GM21825 (cell line): Measurements from ENCODE around the gene EFCAB5.

Source experiments
- ATAC-seq: cut with Tn5 transposase; IDR thresholded peaks from one replicate; pipeline ENCODE4 v1.9.1; 2021; ENCODE audit warnings: mild to moderate bottlenecking, moderate library complexity; ENCODE audit not compliant: unreplicated experiment

Gene EFCAB5

DNA sequence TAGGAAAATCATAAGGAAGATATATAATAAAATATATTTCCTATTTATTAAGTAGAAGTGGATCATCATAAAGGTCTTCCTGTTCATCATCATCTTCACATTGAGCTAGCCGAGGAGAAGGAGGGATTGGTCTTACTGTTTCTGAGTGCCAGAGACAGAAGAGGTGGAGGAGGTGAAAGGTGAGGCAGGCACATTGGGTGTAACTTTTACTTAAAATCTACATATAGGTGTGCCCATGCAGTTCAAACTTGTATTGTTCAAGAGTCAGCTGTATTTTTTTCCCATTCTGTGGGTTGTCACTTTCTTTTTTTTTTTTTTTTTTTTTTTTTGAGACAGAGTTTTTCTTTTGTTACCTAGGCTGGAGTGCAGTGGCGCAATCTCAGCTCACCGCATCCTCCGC, 210.0 kb downstream of the EFCAB5 start:
- ATAC-seq, result no peak

- ATAC-seq, result no peak
Measured at GRCh38 chr17:30153463-30153862, 212.0 kb downstream of the EFCAB5 start.

DNA sequence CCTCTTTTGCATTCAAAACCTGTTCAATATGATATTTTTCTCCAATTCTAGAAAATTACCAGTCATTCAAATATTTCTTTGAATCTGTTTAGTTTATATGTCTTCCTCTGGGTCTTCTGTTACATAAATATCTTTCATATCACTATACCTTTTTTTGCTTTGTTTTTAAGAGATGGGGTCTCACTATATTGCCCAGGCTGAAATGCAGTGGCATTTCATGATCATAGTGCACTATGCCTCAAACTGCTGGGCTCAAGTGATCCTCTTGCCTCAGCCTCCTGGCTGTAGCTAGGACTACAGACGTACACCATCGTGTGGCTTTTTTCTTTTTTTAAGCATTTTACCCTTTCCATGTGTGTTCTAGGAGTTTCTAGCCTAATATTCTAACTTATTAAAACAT, 214.0 kb downstream of the EFCAB5 start:
- no peak for ATAC-seq
